ENCODE results near the gene TMEM145.
"Not testable (repeated sequence)": the region's sequence is repeated elsewhere in the genome, so short reads cannot be mapped to it uniquely, and the experiment has no call there.

TMEM145 gene

DNA sequence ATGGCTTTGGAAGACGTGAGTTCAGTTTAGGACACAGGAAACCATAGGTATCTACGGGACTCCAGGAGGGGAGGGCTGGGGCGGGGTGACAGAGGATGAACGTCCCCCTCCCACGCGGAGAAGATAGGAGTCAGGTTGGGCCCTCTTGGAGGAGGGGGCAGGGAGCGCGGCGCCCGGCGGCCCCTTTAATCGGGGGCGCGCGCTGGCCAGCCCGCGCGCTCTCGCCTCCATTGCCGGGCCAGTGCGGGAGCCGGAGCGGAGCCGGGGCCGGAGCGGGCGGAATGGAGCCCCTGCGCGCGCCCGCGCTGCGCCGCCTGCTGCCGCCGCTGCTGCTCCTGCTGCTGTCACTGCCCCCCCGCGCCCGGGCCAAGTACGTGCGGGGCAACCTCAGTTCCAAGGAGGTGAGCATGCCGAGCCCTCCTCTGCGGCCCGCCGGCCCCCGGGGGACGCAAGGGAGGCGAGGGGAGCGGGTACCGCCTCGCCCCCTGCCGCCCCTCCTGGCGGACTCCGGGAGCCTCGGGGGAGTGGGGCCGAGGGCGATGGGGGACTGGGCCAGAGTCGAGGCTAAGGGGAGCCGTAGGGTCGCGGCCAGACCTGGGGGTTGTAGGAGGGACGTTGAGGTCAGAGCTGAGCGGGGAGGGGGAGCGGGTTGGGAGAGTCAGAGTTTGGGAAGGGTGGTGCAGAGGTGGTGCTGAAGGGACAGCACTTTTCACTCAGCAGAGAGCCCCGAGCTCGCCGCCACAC, at the start of gene TMEM145:
Gene TMEM145 (plus strand): TSS at position 214 of the 744 bp plus-strand sequence. CDS start 68 bp downstream, at position 282.
- peak within 1 kb of the TSS; percentile 58 for H3K4me3 ChIP-seq (ENCODE audit: low read depth, low read length)

DNA sequence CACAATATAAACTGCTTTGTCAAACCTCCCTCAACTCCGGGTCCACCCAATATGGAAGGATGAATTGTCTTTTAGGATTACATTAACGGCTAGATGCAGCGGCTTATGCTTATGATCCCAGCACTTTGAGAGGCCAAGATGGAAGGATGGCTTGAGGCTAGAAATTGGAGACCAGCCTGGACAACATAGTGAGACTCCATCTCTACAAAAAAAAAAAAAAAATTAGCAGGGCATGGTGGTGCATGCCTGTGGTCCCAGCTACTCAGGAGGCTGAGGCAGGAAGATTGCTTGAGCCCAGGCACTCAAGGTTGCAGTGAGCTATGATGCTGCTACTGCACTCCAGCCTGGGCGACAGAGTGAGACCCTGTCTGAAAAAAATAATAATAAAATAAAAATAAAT, 47.0 kb upstream of the TMEM145 start:
- H3K4me3 ChIP-seq (ENCODE audit: low read depth, low read length): not testable (repeated sequence)

DNA sequence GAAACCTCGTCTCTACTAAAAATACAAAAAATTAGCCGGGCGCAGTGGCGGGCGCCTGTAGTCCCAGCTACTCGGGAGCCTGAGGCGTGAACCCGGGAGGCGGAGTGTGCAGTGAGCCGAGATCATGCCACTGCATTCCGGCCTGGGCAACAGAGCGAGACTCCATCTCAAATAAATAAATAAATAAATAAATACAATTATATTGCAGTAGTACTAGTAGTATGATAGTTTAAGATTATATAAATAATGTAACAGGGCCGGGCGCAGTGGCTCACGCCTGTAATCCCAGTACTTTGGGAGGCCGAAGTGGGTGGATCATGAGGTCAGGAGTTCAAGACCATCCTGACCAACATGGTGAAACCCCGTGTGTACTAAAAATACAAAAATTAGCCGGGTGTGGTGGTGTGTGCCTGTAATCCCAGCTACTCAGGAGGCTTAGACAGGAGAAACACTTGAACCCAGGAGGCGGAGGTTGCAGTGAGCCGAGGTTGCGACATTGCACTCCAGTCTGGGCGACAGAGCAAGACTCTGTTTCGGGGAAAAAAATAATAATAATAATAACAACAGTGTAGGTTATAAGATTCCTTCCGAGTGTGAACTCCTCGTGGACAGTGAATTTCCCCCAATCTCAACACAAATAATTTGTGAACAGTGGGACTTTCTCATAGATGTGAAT, 46.0 kb upstream of the TMEM145 start:
- H3K4me3 ChIP-seq (ENCODE audit: low read depth, low read length): not testable (repeated sequence)

DNA sequence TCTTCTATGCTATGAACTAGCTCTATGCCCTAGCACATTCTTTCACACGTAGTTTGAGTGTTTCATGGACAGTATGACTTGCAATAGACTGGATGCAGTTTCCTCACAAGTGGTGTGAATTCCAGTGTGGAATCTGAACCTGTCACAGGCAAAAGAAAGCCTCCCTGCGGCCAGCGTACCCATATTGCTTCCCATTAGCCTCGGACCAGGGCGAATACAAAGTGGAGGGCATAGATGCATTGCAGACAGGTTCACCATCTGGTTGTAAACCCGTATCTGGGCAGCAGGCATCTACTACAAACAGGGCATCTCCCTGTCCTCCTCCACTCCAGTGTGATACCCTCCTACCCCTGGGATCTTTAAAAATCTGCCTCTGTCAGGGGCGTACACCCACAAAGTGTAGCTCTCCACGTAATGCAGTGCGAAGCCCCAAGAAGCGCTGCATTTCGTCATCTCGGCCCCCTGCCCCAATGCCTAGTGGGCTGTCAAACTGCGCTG, 45.4 kb upstream of the TMEM145 start:
- H3K4me3 ChIP-seq (ENCODE audit: low read depth, low read length): peak overlapping the region; percentile 95

DNA sequence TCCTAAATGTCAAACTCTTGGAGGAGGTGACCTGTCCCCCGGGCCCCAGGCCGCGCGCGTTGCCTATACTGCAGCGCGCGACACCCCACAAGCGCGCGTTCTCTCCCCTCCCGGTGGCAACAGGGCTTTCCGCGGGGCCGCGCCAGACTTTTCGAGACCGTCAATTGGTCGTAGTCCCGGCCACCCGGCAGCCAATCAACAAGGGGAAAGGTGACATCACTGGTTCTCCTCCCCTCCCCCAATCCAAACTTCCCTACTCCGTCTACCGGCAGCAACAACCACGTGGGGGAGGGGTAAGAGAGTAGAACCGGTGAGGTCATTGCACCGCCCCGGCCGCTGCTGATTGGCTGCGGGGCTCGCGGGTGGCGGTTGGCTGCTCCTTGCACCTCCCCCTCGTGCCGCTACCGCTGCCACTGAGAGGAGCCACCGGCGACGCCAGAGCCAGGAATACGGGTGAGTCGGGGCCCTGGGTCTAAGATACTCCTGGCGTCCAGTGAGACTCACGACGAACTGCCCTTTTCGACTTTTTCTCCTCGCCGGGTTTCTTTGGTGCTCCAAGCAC, 44.9 kb upstream of the TMEM145 start:
- peak overlapping the region; percentile 95 for H3K4me3 ChIP-seq (ENCODE audit: low read depth, low read length)

DNA sequence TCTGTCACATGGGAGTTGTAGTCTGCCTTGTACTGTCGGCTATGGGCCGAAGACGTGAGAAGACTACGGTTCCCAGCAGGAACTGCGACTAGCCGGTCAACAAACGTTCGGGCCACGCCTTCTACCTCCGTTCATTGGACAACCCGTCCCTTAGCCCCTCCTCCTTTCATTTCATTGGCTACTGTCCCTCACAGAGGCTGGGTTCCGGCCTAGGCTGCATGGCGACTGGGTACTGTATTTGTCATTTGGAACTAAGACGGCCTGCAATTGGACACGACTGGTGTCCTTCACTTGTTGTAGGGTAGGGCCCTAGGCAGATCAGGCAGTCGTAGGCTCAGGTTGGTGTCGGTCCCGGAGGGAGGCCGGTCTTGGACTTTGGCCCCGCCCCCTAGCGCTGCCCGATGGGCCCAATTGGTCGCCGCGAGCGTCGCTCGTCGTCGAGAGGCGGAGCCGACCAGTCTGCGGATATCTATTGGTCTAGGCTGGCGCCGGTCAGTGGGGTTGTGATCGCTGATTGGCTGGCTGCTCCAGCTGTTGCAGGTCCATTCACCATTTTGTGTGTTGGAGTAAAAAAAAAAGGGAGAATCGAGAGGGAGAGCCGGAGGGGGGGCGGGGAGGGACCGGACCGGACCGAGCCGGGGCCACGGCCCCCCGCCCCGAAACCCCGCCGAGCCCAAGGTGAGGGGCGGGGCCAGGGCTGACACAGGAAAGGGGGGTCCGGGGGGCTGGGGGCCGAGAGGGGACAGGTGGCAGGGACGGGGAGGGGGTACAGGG, 44.2 kb upstream of the TMEM145 start, which contains the start of gene CIC:
Gene CIC (plus strand): TSS at position 549 of the 774 bp plus-strand sequence. CDS start 2,532 bp downstream, outside the sequence.
- peak within 1 kb of the TSS; percentile 95 for H3K4me3 ChIP-seq (ENCODE audit: low read depth, low read length)

DNA sequence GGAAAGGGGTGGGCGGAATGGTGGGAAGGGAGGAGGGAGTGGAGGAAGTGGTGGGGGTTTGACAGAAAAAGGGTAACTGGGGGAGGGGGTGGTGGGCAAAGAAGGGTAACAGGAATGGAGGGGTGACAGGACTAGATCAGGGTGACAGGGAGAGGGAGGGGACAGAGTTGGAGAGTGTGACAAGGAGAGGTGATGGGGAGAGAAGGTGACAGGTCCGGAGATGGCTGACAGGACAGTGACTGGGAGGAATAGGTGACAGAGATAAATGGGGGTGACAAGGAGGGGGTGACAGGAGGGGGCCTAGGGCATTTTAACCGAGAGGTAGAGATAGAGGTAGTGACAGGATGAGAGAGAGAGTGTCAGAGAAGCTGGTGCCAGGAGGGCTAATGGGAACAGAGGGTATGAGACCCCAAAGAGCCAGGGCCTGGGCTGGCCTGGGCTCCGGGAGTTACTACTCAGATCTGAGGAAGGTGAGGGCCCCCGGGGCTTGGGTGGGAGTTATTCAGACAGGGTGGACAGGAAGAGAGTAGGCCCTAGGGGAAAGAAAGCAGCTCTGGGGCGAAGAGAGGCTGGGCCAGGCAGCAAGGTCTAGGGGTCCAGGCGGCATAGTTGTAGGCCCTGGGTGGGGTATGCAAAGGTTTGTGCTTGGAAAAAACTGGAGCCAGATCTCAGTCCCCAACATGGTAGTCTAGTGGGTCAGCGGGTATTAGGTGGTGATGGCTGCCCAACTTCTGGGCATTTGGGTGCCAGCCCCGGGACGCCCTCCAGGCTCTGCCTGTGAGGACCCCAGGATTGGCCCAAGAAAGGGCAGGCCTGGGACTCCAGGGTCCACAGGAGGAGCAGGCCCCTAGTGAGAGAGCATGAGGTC, 43.4 kb upstream of the TMEM145 start:
- H3K4me3 ChIP-seq (ENCODE audit: low read depth, low read length): peak overlapping the region; percentile 35

DNA sequence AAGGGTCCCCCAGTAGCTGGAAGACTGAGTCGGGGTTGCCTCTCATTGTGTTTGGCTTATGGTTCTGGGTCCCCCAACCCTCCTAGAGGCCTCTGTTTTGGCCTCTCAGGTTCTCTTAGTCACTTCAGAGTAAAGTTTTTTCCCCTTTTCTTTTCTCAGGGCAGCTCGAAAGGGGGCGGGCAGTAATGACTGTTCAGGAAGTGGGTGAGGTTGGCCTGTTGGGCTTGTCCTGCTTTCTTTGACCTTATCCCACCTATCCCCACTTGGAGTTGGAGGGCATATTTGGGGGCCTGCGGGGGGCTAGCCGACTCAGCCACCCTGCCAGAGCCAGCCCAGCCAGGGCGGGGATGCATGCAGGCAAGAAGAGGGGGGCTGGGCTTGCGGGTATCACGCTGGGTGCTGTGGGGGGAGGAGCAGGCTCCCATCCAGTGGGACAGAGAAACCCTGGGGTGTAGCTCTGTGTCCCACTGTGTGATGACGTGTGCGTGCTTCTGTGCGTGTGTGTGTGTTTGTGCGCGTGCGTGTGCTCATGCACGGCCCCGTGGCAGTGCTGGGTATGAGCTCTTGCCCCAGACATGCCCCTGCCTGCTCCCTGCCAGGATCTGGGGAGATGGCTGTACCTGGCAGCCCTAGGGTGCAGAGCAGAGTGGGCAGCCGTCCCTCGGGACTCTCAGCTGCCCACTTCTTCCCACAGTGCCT, 42.6 kb upstream of the TMEM145 start:
- no peak overlapping the region for H3K4me3 ChIP-seq (ENCODE audit: low read depth, low read length)

DNA sequence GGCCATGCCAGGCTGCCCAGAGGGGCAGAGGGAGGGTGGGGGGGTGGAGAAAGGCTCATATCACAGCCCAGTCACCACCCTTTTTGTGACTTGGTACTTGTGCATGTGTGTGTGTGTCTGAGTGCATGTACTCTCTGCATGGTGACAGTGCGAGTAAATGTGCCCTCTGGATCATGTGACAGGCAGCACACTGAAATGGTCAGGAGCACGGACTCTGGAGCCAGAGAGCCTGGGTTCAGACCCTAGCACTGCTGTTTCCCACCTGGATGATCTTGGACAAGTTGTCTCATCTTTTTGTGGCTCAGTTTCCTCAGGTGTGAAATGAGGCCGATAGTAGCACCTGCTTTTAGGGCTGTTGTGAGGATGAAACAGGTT, 42.1 kb upstream of the TMEM145 start:
- no peak overlapping the region for H3K4me3 ChIP-seq (ENCODE audit: low read depth, low read length)

DNA sequence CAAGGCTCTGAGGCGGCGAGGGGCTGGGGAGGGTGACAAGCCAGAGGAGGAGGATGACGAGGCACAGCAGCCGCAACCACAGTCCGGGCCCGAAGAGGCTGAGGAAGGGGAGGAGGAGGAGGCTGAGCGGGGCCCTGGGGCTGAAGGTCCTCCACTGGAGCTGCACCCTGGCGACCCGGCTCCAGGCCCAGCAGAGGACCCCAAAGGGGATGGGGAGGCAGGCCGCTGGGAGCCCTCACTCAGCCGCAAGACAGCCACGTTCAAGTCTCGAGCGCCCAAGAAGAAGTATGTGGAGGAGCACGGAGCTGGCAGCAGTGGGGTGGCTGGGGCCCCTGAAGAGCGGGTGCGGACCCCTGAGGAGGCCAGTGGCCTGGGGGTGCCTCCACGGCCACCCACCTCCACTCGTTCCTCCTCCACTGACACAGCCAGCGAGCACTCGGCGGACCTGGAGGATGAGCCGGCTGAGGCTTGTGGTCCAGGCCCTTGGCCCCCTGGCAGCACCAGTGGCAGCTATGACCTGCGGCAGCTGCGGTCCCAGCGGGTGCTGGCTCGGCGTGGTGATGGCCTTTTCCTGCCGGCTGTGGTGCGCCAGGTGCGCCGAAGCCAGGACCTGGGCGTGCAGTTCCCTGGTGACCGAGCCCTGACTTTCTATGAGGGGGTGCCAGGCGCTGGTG, 41.1 kb upstream of the TMEM145 start:
- no peak overlapping the region for H3K4me3 ChIP-seq (ENCODE audit: low read depth, low read length)

DNA sequence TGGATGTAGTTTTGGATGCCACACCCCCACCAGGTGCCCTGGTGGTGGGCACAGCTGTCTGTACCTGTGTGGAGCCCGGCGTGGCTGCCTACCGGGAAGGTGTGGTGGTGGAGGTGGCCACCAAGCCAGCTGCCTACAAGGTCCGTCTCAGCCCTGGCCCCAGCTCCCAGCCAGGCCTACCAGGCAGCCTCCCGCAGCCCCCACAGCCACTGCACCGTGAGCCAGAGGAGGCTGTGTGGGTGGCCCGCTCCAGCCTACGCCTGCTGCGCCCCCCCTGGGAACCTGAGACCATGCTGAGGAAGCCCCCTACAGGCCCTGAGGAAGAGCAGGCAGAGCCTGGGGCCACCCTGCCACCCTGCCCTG, 40.6 kb upstream of the TMEM145 start:
- H3K4me3 ChIP-seq (ENCODE audit: low read depth, low read length): no peak overlapping the region

DNA sequence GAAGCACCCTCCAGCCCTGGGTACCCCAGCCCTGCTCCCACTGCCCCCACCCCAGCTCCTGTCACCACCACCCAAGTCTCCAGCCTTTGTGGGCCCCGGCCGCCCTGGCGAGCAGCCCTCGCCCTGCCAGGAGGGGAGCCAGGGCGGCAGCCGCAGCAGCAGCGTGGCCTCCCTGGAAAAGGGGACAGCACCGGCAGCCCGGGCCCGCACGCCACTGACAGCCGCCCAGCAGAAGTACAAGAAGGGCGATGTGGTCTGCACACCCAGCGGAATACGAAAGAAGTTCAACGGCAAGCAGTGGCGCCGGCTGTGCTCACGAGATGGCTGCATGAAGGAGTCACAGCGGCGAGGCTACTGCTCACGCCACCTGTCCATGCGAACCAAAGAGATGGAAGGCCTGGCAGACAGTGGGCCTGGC, 40.1 kb upstream of the TMEM145 start:
- no peak overlapping the region for H3K4me3 ChIP-seq (ENCODE audit: low read depth, low read length)

DNA sequence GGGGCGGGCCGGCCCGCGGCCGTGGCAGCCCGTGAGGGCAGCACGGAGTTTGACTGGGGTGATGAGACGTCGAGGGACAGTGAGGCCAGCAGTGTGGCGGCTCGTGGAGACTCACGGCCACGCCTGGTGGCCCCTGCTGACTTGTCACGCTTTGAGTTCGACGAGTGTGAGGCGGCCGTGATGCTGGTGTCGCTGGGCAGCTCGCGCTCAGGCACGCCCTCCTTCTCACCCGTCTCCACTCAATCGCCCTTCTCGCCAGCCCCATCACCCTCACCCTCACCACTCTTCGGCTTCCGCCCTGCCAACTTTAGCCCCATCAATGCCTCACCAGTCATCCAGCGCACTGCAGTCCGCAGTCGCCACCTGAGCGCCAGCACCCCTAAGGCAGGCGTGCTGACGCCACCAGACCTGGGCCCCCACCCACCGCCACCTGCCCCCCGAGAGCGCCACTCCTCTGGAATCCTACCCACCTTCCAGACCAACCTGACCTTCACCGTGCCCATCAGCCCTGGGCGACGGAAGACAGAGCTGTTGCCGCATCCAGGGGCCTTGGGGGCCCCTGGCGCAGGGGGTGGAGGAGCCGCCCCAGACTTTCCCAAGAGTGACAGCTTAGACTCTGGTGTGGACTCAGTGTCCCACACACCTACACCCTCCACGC, 39.6 kb upstream of the TMEM145 start:
- no peak overlapping the region for H3K4me3 ChIP-seq (ENCODE audit: low read depth, low read length)

DNA sequence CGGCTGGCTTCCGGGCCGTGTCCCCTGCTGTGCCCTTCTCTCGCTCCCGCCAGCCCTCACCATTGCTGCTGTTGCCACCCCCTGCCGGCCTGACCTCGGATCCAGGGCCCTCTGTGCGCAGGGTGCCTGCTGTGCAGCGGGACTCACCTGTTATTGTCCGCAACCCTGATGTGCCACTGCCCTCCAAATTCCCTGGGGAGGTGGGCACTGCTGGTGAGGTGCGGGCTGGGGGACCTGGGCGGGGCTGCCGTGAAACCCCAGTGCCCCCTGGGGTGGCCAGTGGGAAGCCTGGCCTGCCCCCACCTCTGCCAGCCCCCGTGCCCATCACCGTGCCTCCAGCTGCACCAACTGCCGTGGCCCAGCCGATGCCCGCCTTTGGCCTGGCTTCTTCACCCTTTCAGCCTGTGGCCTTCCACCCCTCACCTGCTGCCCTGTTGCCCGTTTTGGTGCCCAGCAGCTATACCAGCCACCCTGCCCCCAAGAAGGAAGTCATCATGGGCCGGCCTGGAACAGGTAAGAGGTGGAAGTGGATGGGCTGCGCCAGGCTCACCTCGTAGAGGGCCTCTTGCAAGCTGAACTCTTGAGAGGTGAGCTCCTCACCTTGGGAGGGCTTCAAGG, 38.9 kb upstream of the TMEM145 start:
- no peak overlapping the region for H3K4me3 ChIP-seq (ENCODE audit: low read depth, low read length)

DNA sequence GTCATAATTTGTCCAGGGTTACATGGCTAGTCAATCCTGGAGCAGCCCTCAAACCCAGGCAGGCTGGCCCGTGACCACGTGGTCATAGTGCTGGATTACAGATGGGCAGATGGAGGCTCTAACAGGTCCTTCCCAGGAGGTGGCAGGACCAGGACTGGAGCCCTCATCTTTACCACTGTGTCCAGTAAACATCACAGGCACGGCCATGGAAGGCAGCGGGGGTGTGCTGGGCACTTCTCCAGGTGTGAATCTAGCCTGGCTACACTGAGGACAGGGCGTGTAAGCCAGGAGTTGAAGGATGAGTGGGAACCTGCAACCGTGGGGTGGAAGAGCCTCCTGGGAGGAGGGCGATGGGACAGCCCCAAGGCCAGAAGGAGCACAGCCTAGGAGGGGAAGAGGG, 38.0 kb upstream of the TMEM145 start:
- H3K4me3 ChIP-seq (ENCODE audit: low read depth, low read length): no peak overlapping the region

DNA sequence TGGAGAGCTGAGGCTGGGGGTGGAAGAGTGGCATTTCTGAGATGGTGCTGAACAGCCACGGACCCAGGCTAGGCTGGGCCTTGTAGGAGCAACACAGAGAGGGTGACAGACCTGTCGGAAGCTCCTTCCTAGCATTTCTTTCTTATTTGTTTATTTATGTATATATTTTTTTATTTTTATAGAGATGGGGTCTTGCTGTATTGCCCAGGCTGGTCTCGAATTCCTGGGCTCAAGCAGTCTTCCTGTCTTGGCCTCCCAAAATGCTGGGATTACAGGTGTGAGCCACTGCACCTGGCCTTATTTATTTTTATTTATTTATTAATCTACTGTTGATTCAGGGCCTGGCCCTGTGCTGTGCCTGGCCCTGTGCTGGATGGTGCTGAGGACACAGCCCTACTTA, 37.6 kb upstream of the TMEM145 start:
- no peak overlapping the region for H3K4me3 ChIP-seq (ENCODE audit: low read depth, low read length)

DNA sequence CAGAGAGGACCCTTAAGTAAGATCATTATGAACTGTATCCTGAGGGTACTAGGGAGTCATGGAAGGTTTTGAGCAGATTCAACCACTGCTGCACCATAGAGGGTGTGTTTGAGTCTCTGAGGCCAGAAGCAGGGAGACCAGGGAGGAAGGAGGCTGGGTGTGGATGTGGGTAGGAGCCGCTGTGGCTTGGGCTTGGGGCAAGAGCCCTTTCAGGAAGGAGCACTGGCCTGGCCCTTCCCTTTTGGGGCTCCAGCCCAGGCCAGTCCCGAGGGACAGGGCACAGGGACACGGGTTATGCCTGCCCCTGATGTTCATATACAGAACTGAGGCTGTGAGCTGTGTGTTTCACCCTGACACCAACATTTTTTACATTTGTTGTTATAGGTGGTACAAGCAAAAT, 36.8 kb upstream of the TMEM145 start:
- no peak overlapping the region for H3K4me3 ChIP-seq (ENCODE audit: low read depth, low read length)

DNA sequence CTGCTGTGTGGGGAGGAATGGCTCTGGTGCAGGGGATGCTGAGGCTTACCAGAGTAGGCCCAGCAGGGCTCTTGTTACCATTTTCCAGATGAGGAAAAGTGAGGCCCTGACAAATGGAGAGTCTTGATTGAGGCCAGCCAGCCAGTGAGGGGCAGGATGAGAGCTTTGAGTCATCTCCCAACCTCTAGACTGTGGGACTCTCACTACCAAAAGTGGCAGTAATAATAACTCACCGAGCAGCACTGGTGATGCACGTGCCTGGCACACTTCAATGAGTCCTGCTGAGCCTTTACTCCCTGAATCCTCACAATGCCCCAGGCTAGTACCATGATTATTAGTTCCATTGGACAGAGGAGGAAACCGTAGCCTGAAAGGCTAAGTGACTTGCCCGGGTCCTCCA, 36.3 kb upstream of the TMEM145 start:
- no peak overlapping the region for H3K4me3 ChIP-seq (ENCODE audit: low read depth, low read length)
